Smooth muscle cell of the pulmonary artery (primary cell): ENCODE data around the gene ZBTB6. TPM values are rescaled to one million over a fixed set of nuclear protein-coding genes. Genes with fewer than 3 reads are reported as not detected.

Source experiments
- total RNA-seq: library from RNA; depleted of rRNA; stranded (reverse); fragments of >200 nt; gene quantifications from 2 replicates; pipeline ENCODE4 v1.2.3, GENCODE V29; 2014

The ZBTB6 gene, protein sequence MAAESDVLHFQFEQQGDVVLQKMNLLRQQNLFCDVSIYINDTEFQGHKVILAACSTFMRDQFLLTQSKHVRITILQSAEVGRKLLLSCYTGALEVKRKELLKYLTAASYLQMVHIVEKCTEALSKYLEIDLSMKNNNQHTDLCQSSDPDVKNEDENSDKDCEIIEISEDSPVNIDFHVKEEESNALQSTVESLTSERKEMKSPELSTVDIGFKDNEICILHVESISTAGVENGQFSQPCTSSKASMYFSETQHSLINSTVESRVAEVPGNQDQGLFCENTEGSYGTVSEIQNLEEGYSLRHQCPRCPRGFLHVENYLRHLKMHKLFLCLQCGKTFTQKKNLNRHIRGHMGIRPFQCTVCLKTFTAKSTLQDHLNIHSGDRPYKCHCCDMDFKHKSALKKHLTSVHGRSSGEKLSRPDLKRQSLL
- 11.5 and 15.6 TPM in 2 replicates for total RNA-seq

GRCh38 chr9:122912964-122913673 is at the start of gene ZBTB6:
Gene ZBTB6, minus strand, starts transcription at chr9:122913323. Its CDS starts 1,251 bp downstream, at chr9:122912072.

DNA sequence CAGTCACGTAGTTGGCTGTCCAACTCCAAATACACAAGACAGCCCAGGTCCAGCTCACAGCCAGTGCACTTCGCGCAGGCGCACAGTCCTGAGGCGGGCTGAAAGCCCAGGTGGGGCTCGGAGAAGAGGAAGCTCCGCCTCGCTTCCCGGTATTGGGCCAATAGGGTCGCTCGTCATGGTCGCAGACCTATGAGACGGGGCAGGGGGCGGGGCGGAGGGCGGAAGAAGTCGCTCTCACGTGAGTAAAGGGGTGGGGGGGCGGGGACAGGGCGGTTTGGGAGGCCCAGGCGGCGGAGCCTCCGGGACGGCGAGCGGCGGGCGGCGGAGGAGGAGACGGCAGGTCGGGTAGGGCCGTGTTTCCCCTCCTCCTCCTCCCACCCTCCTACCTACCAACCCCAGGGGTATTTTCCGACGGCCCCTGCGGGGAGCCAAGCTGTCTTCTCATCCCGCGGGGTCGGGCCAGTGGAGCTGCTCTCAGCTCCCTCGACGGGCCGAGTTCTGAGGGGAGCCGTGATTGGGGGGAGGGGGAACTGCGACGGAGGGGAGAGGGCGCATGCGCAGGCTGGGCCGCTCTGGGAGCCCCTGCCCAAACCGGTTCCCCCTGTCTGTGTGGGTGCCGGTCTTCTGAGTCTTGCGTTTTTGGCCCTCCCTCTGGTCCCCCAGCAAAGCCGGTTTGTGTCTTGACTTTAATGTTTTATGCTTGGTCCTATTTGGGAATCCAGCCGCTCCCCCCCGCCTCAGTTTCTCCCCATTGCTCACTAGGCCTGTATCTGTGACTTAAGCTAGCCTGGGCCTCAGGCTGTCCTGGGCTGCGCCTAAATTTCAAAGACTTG is 27.8 kb upstream of the ZBTB6 start, which contains the start of gene RABGAP1:
RABGAP1 (plus strand) TSS at position 272 of the 833 bp plus-strand sequence. CDS start 16,040 bp downstream, outside the sequence.

DNA sequence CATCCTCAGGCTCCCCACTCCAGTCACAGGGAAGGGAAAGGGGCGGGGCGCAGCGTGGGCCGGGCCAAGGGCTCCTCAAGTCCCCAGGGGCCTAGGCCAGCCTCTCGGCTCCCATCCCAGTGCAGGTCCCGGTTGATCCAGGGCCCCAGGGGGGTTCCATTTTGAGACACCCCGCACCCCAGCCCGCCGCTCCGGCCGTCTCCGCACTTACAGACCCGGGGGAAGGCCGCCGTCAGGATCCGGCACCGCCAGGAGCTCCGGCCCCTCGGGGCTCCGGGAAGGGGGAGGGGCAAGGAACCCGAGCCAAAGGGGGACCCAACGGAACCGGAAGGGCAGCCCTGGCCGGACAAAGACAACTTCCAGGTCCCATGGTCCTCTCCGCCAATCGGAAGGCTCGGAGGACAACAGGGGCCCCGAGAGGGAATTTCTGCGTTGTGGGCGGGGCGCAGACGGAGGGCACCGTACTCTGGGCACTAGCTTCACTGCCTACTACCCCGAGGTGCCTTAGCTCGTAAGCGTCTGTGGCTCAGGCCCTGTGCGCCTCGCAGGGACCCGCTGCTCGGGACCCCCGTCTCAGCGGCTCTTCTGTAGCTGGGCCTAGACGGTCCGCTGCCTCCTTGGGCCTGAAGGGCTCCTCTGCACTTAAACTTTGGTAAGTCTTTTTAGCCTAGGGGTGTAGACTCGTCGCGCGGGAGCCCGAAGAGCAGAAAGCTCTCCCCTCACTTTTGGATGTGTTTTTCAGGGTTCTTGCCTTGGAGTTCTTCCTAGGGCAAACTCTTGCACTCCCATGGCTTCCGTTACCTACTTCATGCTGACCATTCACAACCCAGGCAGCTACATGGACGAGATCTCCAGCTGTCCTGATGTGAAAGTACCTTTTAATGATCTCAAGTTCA is 18.4 kb upstream of the ZBTB6 start, which contains the start of gene ZBTB26:
ZBTB26 (minus strand) TSS at position 287 of the 896 bp plus-strand sequence. CDS start 11,578 bp downstream, outside the sequence.

GRCh38 chr9:122904823-122905710 is 8.1 kb downstream of the ZBTB6 start, which contains the start of gene RC3H2:
Gene RC3H2, minus strand, starts transcription at chr9:122905359. Its CDS starts 7,850 bp downstream, at chr9:122897509.

Other genes with a start within 250 kb of the ZBTB6 start
- gene OR1L3, start 238.2 kb downstream of the ZBTB6 start, total RNA-seq, result not detected in 2 replicates
- not detected in 2 replicates for gene OR1L4, start 189.3 kb downstream of the ZBTB6 start, total RNA-seq
- not detected in 2 replicates for gene OR1L6, start 171.0 kb downstream of the ZBTB6 start, total RNA-seq
- gene OR5C1, start 124.4 kb downstream of the ZBTB6 start, total RNA-seq, result not detected in 2 replicates
- not detected in 2 replicates for gene OR1K1, start 113.2 kb downstream of the ZBTB6 start, total RNA-seq
- gene PDCL, start 84.7 kb downstream of the ZBTB6 start, total RNA-seq, result 21.8 and 31.0 TPM in 2 replicates
- gene RC3H2, start 8.0 kb downstream of the ZBTB6 start, total RNA-seq, result 51.8 and 55.3 TPM in 2 replicates
- gene ZBTB26, start 18.2 kb upstream of the ZBTB6 start, total RNA-seq, result 5.1 and 6.2 TPM in 2 replicates
- 52.0 and 63.9 TPM in 2 replicates for gene RABGAP1, start 27.7 kb upstream of the ZBTB6 start, total RNA-seq
- gene GPR21, start 120.3 kb upstream of the ZBTB6 start, total RNA-seq, result 2.2 and 3.1 TPM in 2 replicates